Myometrial cell (primary cell): Measurements from ENCODE around the gene SERPINA12. TPM values are rescaled to one million over a fixed set of nuclear protein-coding genes. Genes with fewer than 3 reads are reported as not detected.

ENCODE experiments used
- total RNA-seq: library from RNA; depleted of rRNA; stranded (reverse); fragments of >200 nt; gene quantifications from 2 replicates; pipeline ENCODE4 v1.2.3, GENCODE V29; 2015

SERPINA12 gene, protein sequence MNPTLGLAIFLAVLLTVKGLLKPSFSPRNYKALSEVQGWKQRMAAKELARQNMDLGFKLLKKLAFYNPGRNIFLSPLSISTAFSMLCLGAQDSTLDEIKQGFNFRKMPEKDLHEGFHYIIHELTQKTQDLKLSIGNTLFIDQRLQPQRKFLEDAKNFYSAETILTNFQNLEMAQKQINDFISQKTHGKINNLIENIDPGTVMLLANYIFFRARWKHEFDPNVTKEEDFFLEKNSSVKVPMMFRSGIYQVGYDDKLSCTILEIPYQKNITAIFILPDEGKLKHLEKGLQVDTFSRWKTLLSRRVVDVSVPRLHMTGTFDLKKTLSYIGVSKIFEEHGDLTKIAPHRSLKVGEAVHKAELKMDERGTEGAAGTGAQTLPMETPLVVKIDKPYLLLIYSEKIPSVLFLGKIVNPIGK
- not detected in 2 replicates for total RNA-seq

DNA sequence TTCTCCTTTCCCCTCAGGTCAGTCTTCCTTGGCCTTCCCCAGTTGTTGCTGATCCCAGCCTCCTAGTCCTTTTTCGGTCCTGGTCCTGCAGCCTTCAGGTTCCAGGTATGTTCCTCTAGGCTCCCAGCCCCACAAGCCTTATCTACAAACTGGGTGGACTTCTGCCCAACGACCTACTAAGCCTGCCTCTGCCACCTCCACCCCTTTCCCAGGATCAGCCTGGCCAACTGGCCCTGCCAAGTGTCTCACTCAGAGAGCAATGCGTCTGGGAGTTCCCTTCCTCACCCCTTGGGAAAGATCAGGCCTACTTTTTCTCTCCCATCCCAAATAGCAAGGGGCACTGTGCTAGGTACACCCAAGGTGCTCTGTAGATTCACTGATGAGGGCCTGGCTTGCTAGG is at the start of gene SERPINA12:
Gene SERPINA12, minus strand, starts transcription at position 114 of the 400 bp plus-strand sequence. CDS start 11,072 bp downstream, outside the sequence.

DNA sequence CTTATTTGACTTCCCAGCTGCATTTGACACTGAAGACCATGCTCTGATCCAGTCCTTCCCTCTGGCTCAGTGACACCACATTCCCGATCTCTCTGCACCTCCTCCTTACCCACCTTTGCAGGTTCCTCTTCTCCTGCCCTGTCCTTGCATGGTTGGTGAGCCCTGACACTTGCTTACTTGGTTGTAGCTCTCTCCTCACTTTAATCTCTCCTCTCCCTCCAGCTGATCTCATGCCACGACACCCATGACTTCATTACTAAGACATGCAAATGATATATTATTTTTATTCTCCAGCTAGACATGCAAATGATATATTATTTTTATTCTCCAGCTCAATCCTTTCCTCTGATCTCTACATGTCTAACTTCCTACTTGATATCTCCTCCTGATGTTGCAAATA is 33.2 kb downstream of the SERPINA12 start, which contains the start of gene SERPINA9:
Gene SERPINA9, minus strand, starts transcription at position 175 of the 400 bp plus-strand sequence. CDS start 6,357 bp downstream, outside the sequence.

Other genes starting within 250 kb of the SERPINA12 start
- not detected in 2 replicates for gene SERPINA10, start 216.2 kb downstream of the SERPINA12 start, total RNA-seq
- not detected in 2 replicates for gene SERPINA6, start 186.1 kb downstream of the SERPINA12 start, total RNA-seq
- not detected in 2 replicates for gene SERPINA2, start 142.8 kb downstream of the SERPINA12 start, total RNA-seq
- 0.86 and 1.6 TPM in 2 replicates for gene SERPINA1, start 120.9 kb downstream of the SERPINA12 start, total RNA-seq
- gene SERPINA11, start 56.7 kb downstream of the SERPINA12 start, total RNA-seq = not detected in 2 replicates
- gene SERPINA9, start 33.3 kb downstream of the SERPINA12 start, total RNA-seq = not detected in 2 replicates
- not detected in 2 replicates for gene SERPINA4, start 52.0 kb upstream of the SERPINA12 start, total RNA-seq
- gene SERPINA5, start 72.0 kb upstream of the SERPINA12 start, total RNA-seq = not detected in 2 replicates
- 1.2 and 1.4 TPM in 2 replicates for gene SERPINA3, start 102.9 kb upstream of the SERPINA12 start, total RNA-seq